ENCODE measurements around the gene SEC14L6.

GRCh38 chr22:30483169-30483568, 63.4 kb downstream of the SEC14L6 start:
- TF ChIP-seq CTCF (IDR thresholded peaks at IDR 0.05): no peak
- no peak for TF ChIP-seq ZFX (IDR thresholded peaks at IDR 0.05; ENCODE audit: borderline replicate concordance)

Measured in 22Rv1 (cell line).